Measurements from ENCODE around the gene CD86. TPM values are rescaled to one million over a fixed set of nuclear protein-coding genes. Genes with fewer than 3 reads are reported as not detected.

The CD86 gene
- total RNA-seq, 4 donors from 2014 or later, result 0.49 to 4.2 (median 1.8) TPM

DNA sequence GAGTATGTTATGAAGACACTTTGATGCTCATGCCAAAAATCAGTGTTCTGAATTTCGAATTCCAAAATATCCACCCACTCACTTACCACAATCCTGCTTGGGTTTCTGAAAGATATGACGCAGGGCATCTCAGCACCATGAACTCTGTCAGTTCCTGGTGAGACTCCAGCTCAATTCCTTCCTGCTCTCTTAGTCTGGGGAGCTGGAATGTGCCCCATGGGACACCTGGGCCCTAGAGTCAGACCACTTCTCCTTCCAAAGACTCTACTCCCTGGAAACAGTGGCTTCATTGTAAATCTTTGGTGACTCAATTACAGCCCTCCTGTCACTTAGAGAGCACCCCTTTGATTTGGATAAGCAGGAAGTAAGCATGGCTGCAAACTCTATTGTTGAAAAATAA is 50.5 kb downstream of the CD86 start:
- no peak overlapping the region for H3K27ac ChIP-seq
- H3K9me3 ChIP-seq, result no peaks in the 10 kb centered on the region
- H3K36me3 ChIP-seq, result no peaks in the 10 kb centered on the region
- DNase-seq, result no peak
- no peak overlapping the region for H3K4me3 ChIP-seq (replicated peaks in 1 of 3)
- 49 to 77% methylated on average over 2 of the region's 2 CpGs for WGBS, 2 donors
- H3K4me1 ChIP-seq, result no peaks in the 10 kb centered on the region
- no peaks in the 10 kb centered on the region for H3K27me3 ChIP-seq
- no peak for TF ChIP-seq POLR2A (IDR thresholded peaks at IDR 0.05)
- TF ChIP-seq, protein P1, sequence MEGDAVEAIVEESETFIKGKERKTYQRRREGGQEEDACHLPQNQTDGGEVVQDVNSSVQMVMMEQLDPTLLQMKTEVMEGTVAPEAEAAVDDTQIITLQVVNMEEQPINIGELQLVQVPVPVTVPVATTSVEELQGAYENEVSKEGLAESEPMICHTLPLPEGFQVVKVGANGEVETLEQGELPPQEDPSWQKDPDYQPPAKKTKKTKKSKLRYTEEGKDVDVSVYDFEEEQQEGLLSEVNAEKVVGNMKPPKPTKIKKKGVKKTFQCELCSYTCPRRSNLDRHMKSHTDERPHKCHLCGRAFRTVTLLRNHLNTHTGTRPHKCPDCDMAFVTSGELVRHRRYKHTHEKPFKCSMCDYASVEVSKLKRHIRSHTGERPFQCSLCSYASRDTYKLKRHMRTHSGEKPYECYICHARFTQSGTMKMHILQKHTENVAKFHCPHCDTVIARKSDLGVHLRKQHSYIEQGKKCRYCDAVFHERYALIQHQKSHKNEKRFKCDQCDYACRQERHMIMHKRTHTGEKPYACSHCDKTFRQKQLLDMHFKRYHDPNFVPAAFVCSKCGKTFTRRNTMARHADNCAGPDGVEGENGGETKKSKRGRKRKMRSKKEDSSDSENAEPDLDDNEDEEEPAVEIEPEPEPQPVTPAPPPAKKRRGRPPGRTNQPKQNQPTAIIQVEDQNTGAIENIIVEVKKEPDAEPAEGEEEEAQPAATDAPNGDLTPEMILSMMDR (IDR thresholded peaks at IDR 0.05), result no peak
- intact Hi-C loops (cut with DNase I), result no loop called here

DNA sequence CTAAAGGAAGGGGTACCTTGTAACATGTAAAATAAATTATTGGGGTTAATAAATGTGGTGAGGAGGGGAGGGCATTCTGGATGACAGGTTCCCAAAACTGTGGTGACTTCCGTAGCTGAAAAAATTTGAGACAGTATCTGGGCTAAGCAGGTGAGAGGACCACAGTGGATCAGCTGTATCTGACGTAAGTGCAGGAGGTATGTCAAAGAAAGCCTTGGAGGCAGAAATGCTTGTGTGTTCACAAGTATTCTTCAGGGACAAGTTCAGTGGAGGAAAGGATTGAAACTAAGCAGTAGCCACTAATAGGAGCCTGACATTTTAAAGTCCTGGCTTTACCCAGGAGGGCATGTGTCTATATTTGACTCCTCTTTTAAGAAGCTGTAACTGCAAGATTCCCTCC is 52.0 kb downstream of the CD86 start:
- TF ChIP-seq, protein P1 (IDR thresholded peaks at IDR 0.05), result no peak
- TF ChIP-seq POLR2A (IDR thresholded peaks at IDR 0.05), result no peak
- Histone ChIP-seq H3K27ac (no peak overlapping the region), H3K9me3 (no peaks in the 10 kb centered on the region), H3K4me3 (replicated peaks in 1 of 3) (no peak overlapping the region), H3K36me3 (no peaks in the 10 kb centered on the region), H3K27me3 (no peaks in the 10 kb centered on the region), H3K4me1 (no peaks in the 10 kb centered on the region)
- intact Hi-C loops (cut with DNase I), result no loop called here
- WGBS, 2 donors, result 86 to 88% methylated on average over 2 of the region's 2 CpGs
- no peak for DNase-seq

DNA sequence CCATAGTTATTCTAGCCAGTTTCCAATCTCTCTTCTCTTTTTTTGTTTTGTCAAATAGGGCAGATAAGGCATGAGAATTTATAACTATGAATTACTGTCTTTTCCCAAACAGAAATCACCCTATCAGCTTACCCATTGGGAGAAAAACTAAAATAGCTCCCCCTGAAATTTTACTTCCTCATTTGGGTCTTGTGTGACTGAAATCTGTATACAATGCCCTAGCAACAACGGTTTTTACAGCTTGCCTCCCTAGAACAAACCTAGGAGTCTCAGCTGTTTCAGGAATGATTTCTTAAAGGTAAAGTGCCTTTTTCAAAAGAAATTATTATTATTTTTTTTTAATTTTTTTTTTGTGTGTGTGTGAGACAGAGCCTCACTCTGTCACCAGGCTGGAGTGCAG is 56.8 kb downstream of the CD86 start:
- WGBS, 2 donors, result 47 to 54% methylated on average over 1 of the region's 1 CpG
- H3K4me3 ChIP-seq (replicated peaks in 1 of 3), result no peak overlapping the region

DNA sequence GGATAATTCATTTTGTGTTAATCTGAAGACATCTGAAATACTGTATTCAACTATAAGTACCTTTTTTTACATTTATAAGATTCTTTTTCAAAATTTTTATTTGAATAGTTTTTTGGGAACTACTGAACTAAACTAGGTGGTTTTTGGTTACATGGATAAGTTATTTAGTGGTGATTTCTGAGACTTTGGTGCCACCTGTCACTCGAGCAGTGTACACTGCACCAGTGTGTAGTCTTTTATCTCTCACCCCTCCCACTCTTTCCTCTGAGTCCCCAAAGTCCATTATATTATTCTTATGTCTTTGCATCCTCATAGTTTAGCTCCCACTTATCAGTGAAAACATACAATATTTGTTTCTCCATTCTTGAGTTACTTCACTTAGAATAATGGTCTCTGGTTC is 57.6 kb downstream of the CD86 start:
- WGBS, 2 donors, result 48 to 62% methylated on average over 1 of the region's 1 CpG
- Histone ChIP-seq H3K4me3 (replicated peaks in 1 of 3) (no peak overlapping the region), H3K36me3 (no peaks in the 10 kb centered on the region), H3K27ac (no peak overlapping the region), H3K4me1 (no peaks in the 10 kb centered on the region), H3K27me3 (no peaks in the 10 kb centered on the region), H3K9me3 (no peaks in the 10 kb centered on the region)
- TF ChIP-seq POLR2A (IDR thresholded peaks at IDR 0.05), result no peak
- TF ChIP-seq, protein P1 (IDR thresholded peaks at IDR 0.05), result no peak
- intact Hi-C loops (cut with DNase I), result no loop called here
- no peak for DNase-seq

More for the DNA sequence above, 56.8 kb downstream of the CD86 start:
- Histone ChIP-seq H3K36me3 (no peaks in the 10 kb centered on the region), H3K27ac (no peak overlapping the region), H3K27me3 (no peaks in the 10 kb centered on the region), H3K9me3 (no peaks in the 10 kb centered on the region), H3K4me1 (no peaks in the 10 kb centered on the region)
- DNase-seq, result no peak
- intact Hi-C loops (cut with DNase I), result no loop called here
- TF ChIP-seq, protein P1 (IDR thresholded peaks at IDR 0.05), result no peak
- TF ChIP-seq POLR2A (IDR thresholded peaks at IDR 0.05), result no peak

DNA sequence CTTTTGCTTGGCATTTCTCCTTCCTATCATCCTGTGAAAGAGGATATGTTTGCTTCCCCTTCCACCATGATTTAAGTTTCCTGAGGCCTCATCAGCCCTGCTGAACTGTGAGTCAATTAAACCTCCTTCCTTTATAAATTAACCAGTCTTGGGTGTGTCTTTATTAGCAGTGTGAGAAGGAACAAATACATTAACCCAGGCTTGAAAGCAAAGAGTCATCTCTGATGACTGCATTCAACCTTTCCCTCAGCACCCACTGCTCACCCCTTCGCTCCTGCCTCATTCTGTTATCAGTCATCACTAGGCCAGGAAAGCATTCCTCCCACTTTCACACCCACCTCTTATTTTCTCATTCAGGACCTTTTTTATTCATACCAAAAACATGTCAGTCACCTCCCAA is 68.7 kb downstream of the CD86 start:
- Histone ChIP-seq H3K4me1 (no peaks in the 10 kb centered on the region), H3K36me3 (no peaks in the 10 kb centered on the region), H3K9me3 (no peaks in the 10 kb centered on the region), H3K4me3 (replicated peaks in 1 of 3) (no peak overlapping the region), H3K27ac (no peak overlapping the region), H3K27me3 (no peaks in the 10 kb centered on the region)
- 83% methylated on average over 1 of the region's 1 CpG for WGBS, 2 donors
- no peak for DNase-seq
- intact Hi-C loops (cut with DNase I), result no loop called here
- TF ChIP-seq, protein P1 (IDR thresholded peaks at IDR 0.05), result no peak
- no peak for TF ChIP-seq POLR2A (IDR thresholded peaks at IDR 0.05)

Data from thyroid gland (tissue), 4 donors.